Activated B cell treated with CpG ODN at 0.5 μM for 24 hours (primary cell): ENCODE data around the gene PLPP2. TPM values are rescaled to one million over a fixed set of nuclear protein-coding genes. Genes with fewer than 3 reads are reported as not detected.

ENCODE experiments used
- ATAC-seq: fragments of 200-7000 bp; cut with Tn5 transposase; one replicate; pipeline ENCODE4 v1.10.0; 2021; ENCODE audit warnings: low read depth, mild to moderate bottlenecking, moderate library complexity
- CTCF ChIA-PET: fragments of 350-600 bp; sonication (Branson Sonifier 250); formaldehyde crosslinking; loops from one replicate; lab custom pipeline; 2021; ENCODE audit warnings: antibody characterized with exemption; lab: Charles Lee
- POLR2A ChIA-PET: fragments of 350-600 bp; sonication (Branson Sonifier 250); formaldehyde crosslinking; loops from one replicate; lab custom pipeline; 2021; ENCODE audit warnings: antibody characterized with exemption; lab: Charles Lee
- DNase-seq: peaks from one replicate; pipeline ENCODE4 v3.0.0; 2022
- H3K27ac Mint-ChIP-seq: one replicate; pipeline ENCODE4 v1.8.0; 2020; ENCODE audit warnings: mixed read lengths
- H3K27me3 Mint-ChIP-seq: one replicate; pipeline ENCODE4 v1.8.0; 2021; ENCODE audit warnings: mixed read lengths
- H3K36me3 Mint-ChIP-seq: one replicate; pipeline ENCODE4 v1.8.0; 2021; ENCODE audit warnings: low read depth, mixed read lengths
- H3K4me1 Mint-ChIP-seq: one replicate; pipeline ENCODE4 v1.8.0; 2021; ENCODE audit warnings: mixed read lengths
- H3K4me3 Mint-ChIP-seq: one replicate; pipeline ENCODE4 v1.8.0; 2020; ENCODE audit warnings: mild to moderate bottlenecking, mixed read lengths
- H3K9me3 Mint-ChIP-seq: one replicate; pipeline ENCODE4 v1.8.0; 2020; ENCODE audit warnings: mixed read lengths
- CTCF ChIP-seq: fragments of 200-600 bp; IDR thresholded peaks from one replicate; pipeline ENCODE4 v1.8.0; 2022; ENCODE audit warnings: antibody characterized with exemption, mild to moderate bottlenecking
- intact Hi-C: fragments of 100-400 bp; cut with micrococcal nuclease; formaldehyde crosslinking; loops from one replicate; pipeline ENCODE4 v1.15.1; 2024
- total RNA-seq: library from RNA; stranded (reverse); gene quantifications from 2 replicates; pipeline ENCODE4 v1.2.3, GENCODE V29; 2022

PLPP2 gene
- total RNA-seq, 1 donor from 2014 or later, result 0.29 TPM

- CTCF ChIA-PET, result no interaction called here
- H3K27ac Mint-ChIP-seq, result no peak overlapping the region
- POLR2A ChIA-PET, result no interaction called here
- H3K27me3 Mint-ChIP-seq, result no peaks in the 10 kb centered on the region
- H3K4me1 Mint-ChIP-seq, result no peaks in the 10 kb centered on the region
- no peak for ATAC-seq
- intact Hi-C loops, result no loop called here
- TF ChIP-seq CTCF, result no peak
- H3K9me3 Mint-ChIP-seq, result peaks cover 12% of the 10 kb centered on the region
- H3K36me3 Mint-ChIP-seq, result peaks cover 54% of the 10 kb centered on the region
- no peak for DNase-seq
- H3K4me3 Mint-ChIP-seq, result no peak overlapping the region
Measured at GRCh38 chr19:328025-328505, 36.9 kb upstream of the PLPP2 start.

DNA sequence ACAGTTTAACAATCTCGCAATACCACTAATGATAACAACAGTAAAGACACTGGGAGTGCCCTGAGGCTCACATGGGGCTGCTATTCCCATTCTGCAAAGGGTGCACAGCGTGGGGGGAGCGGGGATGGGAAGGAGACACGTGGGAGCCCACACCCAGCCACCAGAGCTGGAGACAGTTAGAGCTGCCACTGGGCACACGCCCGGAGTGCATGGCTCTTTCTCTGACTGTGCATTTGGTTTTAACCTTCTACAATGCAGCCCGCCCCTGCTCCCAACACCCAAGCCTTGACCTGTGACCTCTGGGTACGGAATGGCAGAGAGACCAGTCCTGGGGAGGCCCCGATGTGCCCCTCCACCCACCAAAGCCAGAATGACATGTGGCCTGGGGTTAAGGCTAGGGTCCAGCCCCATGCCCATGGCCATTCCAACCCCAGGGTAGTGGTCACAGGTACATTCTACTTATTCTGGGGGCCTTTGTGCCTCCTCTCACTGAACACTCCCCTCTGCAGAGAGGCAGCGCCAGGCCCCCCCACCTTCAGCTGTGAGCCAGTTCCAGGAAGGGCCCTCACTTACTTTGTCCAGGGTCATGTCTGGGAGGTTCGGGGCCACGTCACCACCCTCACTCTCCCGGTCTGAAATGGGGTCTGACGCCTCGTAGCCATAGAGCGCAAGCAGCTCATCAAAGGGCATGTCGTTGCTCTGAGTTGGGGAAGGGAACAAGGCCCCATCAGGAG, 36.3 kb upstream of the PLPP2 start:
- no peak for TF ChIP-seq CTCF
- Mint-ChIP-seq H3K36me3 (peaks cover 54% of the 10 kb centered on the region), H3K4me1 (no peaks in the 10 kb centered on the region), H3K27ac (no peak overlapping the region), H3K4me3 (no peak overlapping the region), H3K9me3 (peaks cover 12% of the 10 kb centered on the region), H3K27me3 (no peaks in the 10 kb centered on the region)
- CTCF ChIA-PET, result no interaction called here
- intact Hi-C loops, result no loop called here
- ATAC-seq (no peak), DNase-seq (no peak)
- POLR2A ChIA-PET, result no interaction called here

DNA sequence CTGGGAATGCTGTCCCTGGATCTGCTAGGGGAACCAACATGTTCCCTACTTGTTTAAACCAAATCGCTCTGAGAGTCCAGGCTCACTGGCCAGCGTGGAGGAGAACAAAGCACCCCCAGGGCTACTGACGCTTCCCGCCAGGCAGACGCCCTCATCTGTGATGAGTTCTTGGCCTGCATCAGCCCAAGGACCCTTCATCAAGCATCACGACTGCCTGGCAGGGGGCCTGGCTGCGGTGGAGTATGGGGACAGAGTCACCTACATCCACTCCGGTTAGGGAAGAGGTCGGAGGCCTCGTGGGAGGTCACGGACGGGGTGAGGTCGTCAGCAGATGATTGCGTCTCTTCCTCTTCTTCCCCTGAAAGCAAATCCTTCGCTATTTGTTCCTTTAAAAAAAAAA, 35.7 kb upstream of the PLPP2 start:
- intact Hi-C loops, result no loop called here
- POLR2A ChIA-PET, result no interaction called here
- ATAC-seq (no peak), DNase-seq (no peak)
- Mint-ChIP-seq H3K27ac (no peak overlapping the region), H3K36me3 (peaks cover 54% of the 10 kb centered on the region), H3K27me3 (no peaks in the 10 kb centered on the region), H3K9me3 (peaks cover 12% of the 10 kb centered on the region), H3K4me1 (no peaks in the 10 kb centered on the region), H3K4me3 (no peak overlapping the region)
- CTCF ChIA-PET, result no interaction called here
- TF ChIP-seq CTCF, result no peak

GRCh38 chr19:325937-326565, 34.8 kb upstream of the PLPP2 start:
- H3K27ac Mint-ChIP-seq, result no peak overlapping the region
- no peak for TF ChIP-seq CTCF
- ChIA-PET POLR2A (no interaction called here), CTCF (no interaction called here)
- H3K4me3 Mint-ChIP-seq, result no peak overlapping the region
- intact Hi-C loops, result no loop called here
- peaks cover 58% of the 10 kb centered on the region for H3K36me3 Mint-ChIP-seq
- DNase-seq, result no peak
- no peaks in the 10 kb centered on the region for H3K27me3 Mint-ChIP-seq
- peaks cover 12% of the 10 kb centered on the region for H3K9me3 Mint-ChIP-seq
- ATAC-seq, result no peak
- H3K4me1 Mint-ChIP-seq, result no peaks in the 10 kb centered on the region

- ATAC-seq, result no peak
- Mint-ChIP-seq H3K4me1 (no peaks in the 10 kb centered on the region), H3K27ac (no peak overlapping the region), H3K9me3 (peaks cover 10% of the 10 kb centered on the region), H3K36me3 (peaks cover 58% of the 10 kb centered on the region), H3K27me3 (no peaks in the 10 kb centered on the region), H3K4me3 (no peak overlapping the region)
- no peak for TF ChIP-seq CTCF
- POLR2A ChIA-PET, result no interaction called here
- DNase-seq, result no peak
- CTCF ChIA-PET, result no interaction called here
- intact Hi-C loops, result no loop called here
Measured at GRCh38 chr19:325173-325936, 34.2 kb upstream of the PLPP2 start.
